ENCODE measurements around the gene ALCAM.

The ALCAM gene

GRCh38 chr3:105497386-105497785 lies 130.7 kb downstream of the ALCAM start:
- no peak for DNase-seq

- peak; percentile 12 for DNase-seq
Observed at GRCh38 chr3:105499961-105500360, 133.3 kb downstream of the ALCAM start.

- DNase-seq, result no peak
Observed at GRCh38 chr3:105502333-105502732, 135.6 kb downstream of the ALCAM start.

GRCh38 chr3:105503191-105503593 lies 136.5 kb downstream of the ALCAM start:
- no peak for DNase-seq

GRCh38 chr3:105504440-105504951 lies 137.8 kb downstream of the ALCAM start:
- DNase-seq, result no peak

GRCh38 chr3:105505170-105505569 lies 138.5 kb downstream of the ALCAM start:
- DNase-seq, result peak; percentile 73

- no peak for DNase-seq
Observed at GRCh38 chr3:105511031-105511430, 144.3 kb downstream of the ALCAM start.

GRCh38 chr3:105512061-105512460 lies 145.4 kb downstream of the ALCAM start:
- DNase-seq, result no peak

GRCh38 chr3:105513042-105513441 lies 146.3 kb downstream of the ALCAM start:
- no peak for DNase-seq

- no peak for DNase-seq
Observed at GRCh38 chr3:105513886-105514285, 147.2 kb downstream of the ALCAM start.

- DNase-seq, result no peak
Observed at GRCh38 chr3:105515372-105515771, 148.7 kb downstream of the ALCAM start.

- DNase-seq, result no peak
Observed at GRCh38 chr3:105516972-105517371, 150.3 kb downstream of the ALCAM start.

- DNase-seq, result no peak
Observed at GRCh38 chr3:105518203-105518602, 151.5 kb downstream of the ALCAM start.

GRCh38 chr3:105518806-105519418 lies 152.2 kb downstream of the ALCAM start:
- DNase-seq, result peak; percentile 16

- DNase-seq, result no peak
Observed at GRCh38 chr3:105521770-105522169, 155.1 kb downstream of the ALCAM start.

- DNase-seq, result no peak
Observed at GRCh38 chr3:105523501-105523900, 156.8 kb downstream of the ALCAM start.

GRCh38 chr3:105525531-105525930 lies 158.8 kb downstream of the ALCAM start:
- DNase-seq, result no peak

GRCh38 chr3:105526360-105527111 lies 159.8 kb downstream of the ALCAM start:
- no peak for DNase-seq

GRCh38 chr3:105527535-105527934 lies 160.8 kb downstream of the ALCAM start:
- no peak for DNase-seq

- no peak for DNase-seq
Observed at GRCh38 chr3:105527949-105528348, 161.2 kb downstream of the ALCAM start.

GRCh38 chr3:105528955-105529354 lies 162.2 kb downstream of the ALCAM start:
- DNase-seq, result no peak

GRCh38 chr3:105529456-105529855 lies 162.7 kb downstream of the ALCAM start:
- no peak for DNase-seq

GRCh38 chr3:105532251-105532650 lies 165.5 kb downstream of the ALCAM start:
- no peak for DNase-seq

- DNase-seq, result no peak
Observed at GRCh38 chr3:105533960-105534359, 167.3 kb downstream of the ALCAM start.

GRCh38 chr3:105534491-105534890 lies 167.8 kb downstream of the ALCAM start:
- no peak for DNase-seq
